H9 (cell line): ENCODE measurements around the gene PRDM11. TPM values are rescaled to one million over a fixed set of nuclear protein-coding genes. Genes with fewer than 3 reads are reported as not detected.

Source experiments
- DNase-seq: peaks from one replicate; pipeline ENCODE4 v3.0.0-alpha.2; 2017
- H2AFZ ChIP-seq: one replicate; pipeline ENCODE4 v1.6.1; 2013; ENCODE audit warnings: mild to moderate bottlenecking, low read length, control low read depth, moderate library complexity
- H2AK5ac ChIP-seq: 2 replicates; pipeline ENCODE4 v1.6.1; 2013; ENCODE audit warnings: low read length, control low read depth, mixed read lengths; ENCODE audit not compliant: insufficient read length
- H2BK120ac ChIP-seq: one replicate; pipeline ENCODE4 v1.6.1; 2013; ENCODE audit warnings: low read depth, mild to moderate bottlenecking, low read length, control low read depth, inconsistent platforms; ENCODE audit not compliant: poor library complexity, severe bottlenecking
- H2BK12ac ChIP-seq: 2 replicates; pipeline ENCODE4 v1.6.1; 2013; ENCODE audit warnings: low read length, control low read depth, mixed read lengths, low read depth; ENCODE audit not compliant: insufficient read length
- H2BK15ac ChIP-seq: 2 replicates; pipeline ENCODE4 v1.6.1; 2013; ENCODE audit warnings: low read depth, low read length, control low read depth
- H2BK20ac ChIP-seq: one replicate; pipeline ENCODE4 v1.6.1; 2013; ENCODE audit warnings: low read depth, mild to moderate bottlenecking, low read length, control low read depth, inconsistent platforms; ENCODE audit not compliant: poor library complexity, severe bottlenecking
- H2BK5ac ChIP-seq: 2 replicates; pipeline ENCODE4 v1.6.1; 2013; ENCODE audit warnings: low read length, control low read depth, mixed read lengths; ENCODE audit not compliant: insufficient read length
- H3K14ac ChIP-seq: 2 replicates; pipeline ENCODE4 v1.6.1; 2013; ENCODE audit warnings: low read length, control low read depth; ENCODE audit not compliant: insufficient read depth
- H3K18ac ChIP-seq: 2 replicates; pipeline ENCODE4 v1.6.1; 2013; ENCODE audit warnings: low read depth, mild to moderate bottlenecking, mixed read lengths, low read length, control low read depth; ENCODE audit not compliant: insufficient read length
- H3K23ac ChIP-seq: 2 replicates; pipeline ENCODE4 v1.6.1; 2013; ENCODE audit warnings: low read length, control low read depth, mixed read lengths, low read depth; ENCODE audit not compliant: insufficient read length
- H3K23me2 ChIP-seq: 2 replicates; pipeline ENCODE4 v1.6.1; 2013; ENCODE audit warnings: low read depth, mild to moderate bottlenecking, mixed read lengths, low read length, control low read depth; ENCODE audit not compliant: insufficient read length, poor library complexity, severe bottlenecking
- H3K27ac ChIP-seq: 2 replicates; pipeline ENCODE4 v1.5.1; 2013; ENCODE audit warnings: low read length, control low read depth, mixed read lengths, low read depth; ENCODE audit not compliant: insufficient read length
- H3K27me3 ChIP-seq: 2 replicates; pipeline ENCODE4 v1.6.1; 2013; ENCODE audit warnings: low read length, control low read depth, inconsistent platforms; ENCODE audit not compliant: insufficient read depth
- H3K4ac ChIP-seq: 2 replicates; pipeline ENCODE4 v1.6.1; 2013; ENCODE audit warnings: low read depth, mild to moderate bottlenecking, control low read depth, inconsistent platforms, low read length, moderate library complexity
- H3K4me1 ChIP-seq: 2 replicates; pipeline ENCODE4 v1.6.1; 2013; ENCODE audit warnings: low read length, control low read depth, inconsistent platforms; ENCODE audit not compliant: insufficient read depth
- H3K4me2 ChIP-seq: 2 replicates; pipeline ENCODE4 v1.6.1; 2013; ENCODE audit warnings: low read length, control low read depth, mixed read lengths; ENCODE audit not compliant: insufficient read length, insufficient read depth
- H3K56ac ChIP-seq: 2 replicates; pipeline ENCODE4 v1.6.1; 2013; ENCODE audit warnings: low read depth, mild to moderate bottlenecking, mixed read lengths, low read length, control low read depth; ENCODE audit not compliant: insufficient read length
- H3K79me1 ChIP-seq: 2 replicates; pipeline ENCODE4 v1.6.1; 2013; ENCODE audit warnings: low read depth, mild to moderate bottlenecking, moderate library complexity, low read length, control low read depth, inconsistent platforms; ENCODE audit not compliant: insufficient read depth, poor library complexity, severe bottlenecking
- H3K79me2 ChIP-seq: 2 replicates; pipeline ENCODE4 v1.6.1; 2013; ENCODE audit warnings: low read length, control low read depth, inconsistent platforms; ENCODE audit not compliant: insufficient read depth
- H3K9ac ChIP-seq: 2 replicates; pipeline ENCODE4 v1.6.1; 2013; ENCODE audit warnings: low read length, control low read depth, mixed read lengths; ENCODE audit not compliant: insufficient read length; ENCODE audit errors: extremely low read depth
- H3K9me3 ChIP-seq: one replicate; pipeline ENCODE4 v1.6.1; 2013; ENCODE audit warnings: low read depth, low read length, inconsistent platforms; ENCODE audit not compliant: control insufficient read depth
- H3T11ph ChIP-seq: one replicate; pipeline ENCODE4 v1.6.1; 2013; ENCODE audit warnings: mild to moderate bottlenecking, low read length, control low read depth, inconsistent platforms
- H4K20me1 ChIP-seq: one replicate; pipeline ENCODE4 v1.6.1; 2013; ENCODE audit not compliant: control insufficient read depth, insufficient read length, insufficient read depth
- H4K5ac ChIP-seq: 2 replicates; pipeline ENCODE4 v1.6.1; 2013; ENCODE audit warnings: low read depth, mild to moderate bottlenecking, mixed read lengths, low read length, control low read depth; ENCODE audit not compliant: insufficient read length
- H4K8ac ChIP-seq: replicated peaks from 2 replicates; pipeline ENCODE4 v1.6.1; 2013; ENCODE audit warnings: low read length, control low read depth, mixed read lengths, low read depth; ENCODE audit not compliant: insufficient read length
- H4K91ac ChIP-seq: 2 replicates; pipeline ENCODE4 v1.6.1; 2013; ENCODE audit warnings: low read depth, mild to moderate bottlenecking, moderate library complexity, mixed read lengths, low read length, control low read depth; ENCODE audit not compliant: insufficient read length
- H3K27ac Mint-ChIP-seq, 3 experiments: 2 replicates in 2 of 3; 3 replicates in 1 of 3; pipeline ENCODE4 v1.8.0; 2020 to 2021; ENCODE audit warnings: mixed read lengths in 3 of 3, mild to moderate bottlenecking in 1 of 3, moderate library complexity in 1 of 3
- H3K27me3 Mint-ChIP-seq: 2 replicates; pipeline ENCODE4 v1.8.0; 2021; ENCODE audit warnings: low read depth, mild to moderate bottlenecking, moderate library complexity, mixed read lengths
- H3K36me3 Mint-ChIP-seq, 3 experiments: 2 replicates in 2 of 3; 3 replicates in 1 of 3; pipeline ENCODE4 v1.8.0; 2020 to 2021; ENCODE audit warnings: low read depth in 3 of 3, mixed read lengths in 3 of 3; ENCODE audit not compliant: insufficient read depth in 1 of 3
- H3K4me1 Mint-ChIP-seq, 2 experiments: 2 replicates each; pipeline ENCODE4 v1.8.0; 2020; ENCODE audit warnings: mixed read lengths in 2 of 2
- H3K4me3 Mint-ChIP-seq, 2 experiments: 2 replicates in 1 of 2; 3 replicates in 1 of 2; pipeline ENCODE4 v1.8.0; 2020 to 2021; ENCODE audit warnings: mild to moderate bottlenecking in 2 of 2, mixed read lengths in 2 of 2, moderate library complexity in 1 of 2
- H3K9me3 Mint-ChIP-seq, 2 experiments: 2 replicates in 1 of 2; 3 replicates in 1 of 2; pipeline ENCODE4 v1.8.0; 2020; ENCODE audit warnings: mild to moderate bottlenecking in 2 of 2, mixed read lengths in 2 of 2, moderate library complexity in 1 of 2
- total RNA-seq: library from RNA; stranded (reverse); gene quantifications from 2 replicates; pipeline ENCODE4 v1.2.1, GENCODE V29; 2021
- TF ChIP-seq, protein P1 (sequence below): fragments of 200-600 bp; sonication (generic); conservative IDR thresholded peaks from 3 replicates; pipeline ENCODE4 v1.8.0; 2021; ENCODE audit warnings: antibody characterized with exemption, mild to moderate bottlenecking

Gene PRDM11
- total RNA-seq, 1 experiment from 2014 or later: 11.5 TPM

DNA sequence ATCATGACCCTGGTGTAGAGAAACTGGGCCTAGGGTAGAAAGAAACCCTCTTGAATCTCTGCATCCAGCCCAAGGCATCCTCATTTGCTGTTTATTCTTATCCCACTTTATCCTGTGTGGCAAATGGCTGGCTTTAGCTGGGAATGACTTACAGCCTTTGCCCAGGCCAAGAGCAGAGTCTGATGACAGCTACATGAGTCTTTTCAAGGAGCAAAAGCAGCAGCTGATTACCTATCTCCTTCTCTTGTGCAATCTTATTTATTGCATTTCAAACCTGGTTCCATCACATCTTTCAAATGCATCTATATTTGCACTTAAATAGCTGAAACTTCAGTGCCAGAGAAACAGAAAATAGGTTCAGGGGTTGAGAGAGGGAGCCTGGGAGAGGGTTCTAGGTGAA lies 113.6 kb downstream of the PRDM11 start:
- H2AFZ ChIP-seq: no peak overlapping the region
- H3K27me3 Mint-ChIP-seq: peaks cover 2% of the 10 kb centered on the region
- H4K20me1 ChIP-seq: no peaks in the 10 kb centered on the region
- H3K27me3 ChIP-seq: no peaks in the 10 kb centered on the region
- TF ChIP-seq, protein P1, sequence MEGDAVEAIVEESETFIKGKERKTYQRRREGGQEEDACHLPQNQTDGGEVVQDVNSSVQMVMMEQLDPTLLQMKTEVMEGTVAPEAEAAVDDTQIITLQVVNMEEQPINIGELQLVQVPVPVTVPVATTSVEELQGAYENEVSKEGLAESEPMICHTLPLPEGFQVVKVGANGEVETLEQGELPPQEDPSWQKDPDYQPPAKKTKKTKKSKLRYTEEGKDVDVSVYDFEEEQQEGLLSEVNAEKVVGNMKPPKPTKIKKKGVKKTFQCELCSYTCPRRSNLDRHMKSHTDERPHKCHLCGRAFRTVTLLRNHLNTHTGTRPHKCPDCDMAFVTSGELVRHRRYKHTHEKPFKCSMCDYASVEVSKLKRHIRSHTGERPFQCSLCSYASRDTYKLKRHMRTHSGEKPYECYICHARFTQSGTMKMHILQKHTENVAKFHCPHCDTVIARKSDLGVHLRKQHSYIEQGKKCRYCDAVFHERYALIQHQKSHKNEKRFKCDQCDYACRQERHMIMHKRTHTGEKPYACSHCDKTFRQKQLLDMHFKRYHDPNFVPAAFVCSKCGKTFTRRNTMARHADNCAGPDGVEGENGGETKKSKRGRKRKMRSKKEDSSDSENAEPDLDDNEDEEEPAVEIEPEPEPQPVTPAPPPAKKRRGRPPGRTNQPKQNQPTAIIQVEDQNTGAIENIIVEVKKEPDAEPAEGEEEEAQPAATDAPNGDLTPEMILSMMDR: no peak
- H2BK12ac ChIP-seq: no peak overlapping the region
- H3K56ac ChIP-seq: no peak overlapping the region
- DNase-seq: no peak
- H3K9ac ChIP-seq: no peak overlapping the region
- no peak overlapping the region for H3K27ac ChIP-seq
- no peak overlapping the region for H3K14ac ChIP-seq
- no peak overlapping the region; a peak in 1 of 7 replicates for H3K27ac Mint-ChIP-seq
- H4K91ac ChIP-seq: no peak overlapping the region
- no peak overlapping the region for H3K18ac ChIP-seq
- no peaks in the 10 kb centered on the region for H3K9me3 Mint-ChIP-seq
- H3K79me1 ChIP-seq: no peaks in the 10 kb centered on the region
- no peak overlapping the region for H2BK15ac ChIP-seq
- no peak overlapping the region for H3K4ac ChIP-seq
- H3K23me2 ChIP-seq: no peaks in the 10 kb centered on the region
- no peak overlapping the region for H4K5ac ChIP-seq
- no peak overlapping the region for H3K4me3 Mint-ChIP-seq
- peaks cover 2% of the 10 kb centered on the region; the same call in 1 of the 2 replicates for H3K4me1 ChIP-seq
- no peak overlapping the region for H2BK120ac ChIP-seq
- H2BK5ac ChIP-seq: no peak overlapping the region
- H3T11ph ChIP-seq: no peak overlapping the region
- H3K4me1 Mint-ChIP-seq: peaks cover 16 to 21% of the 10 kb centered on the region in 2 experiments
- no peak overlapping the region for H3K4me2 ChIP-seq
- no peak overlapping the region for H3K23ac ChIP-seq
- H3K79me2 ChIP-seq: no peaks in the 10 kb centered on the region
- H4K8ac ChIP-seq: no peak overlapping the region
- no peak overlapping the region for H2AK5ac ChIP-seq
- no peaks in the 10 kb centered on the region for H3K36me3 Mint-ChIP-seq
- H3K9me3 ChIP-seq: no peaks in the 10 kb centered on the region
- H2BK20ac ChIP-seq: no peak overlapping the region
